Measurements from ENCODE around the gene DBN1.
A peak's percentile ranks its signal among the peaks of the same experiment; 100 is the strongest.

The DBN1 gene

GRCh38 chr5:177495243-177496060 lies 22.0 kb upstream of the DBN1 start:
- TF ChIP-seq, protein P1, sequence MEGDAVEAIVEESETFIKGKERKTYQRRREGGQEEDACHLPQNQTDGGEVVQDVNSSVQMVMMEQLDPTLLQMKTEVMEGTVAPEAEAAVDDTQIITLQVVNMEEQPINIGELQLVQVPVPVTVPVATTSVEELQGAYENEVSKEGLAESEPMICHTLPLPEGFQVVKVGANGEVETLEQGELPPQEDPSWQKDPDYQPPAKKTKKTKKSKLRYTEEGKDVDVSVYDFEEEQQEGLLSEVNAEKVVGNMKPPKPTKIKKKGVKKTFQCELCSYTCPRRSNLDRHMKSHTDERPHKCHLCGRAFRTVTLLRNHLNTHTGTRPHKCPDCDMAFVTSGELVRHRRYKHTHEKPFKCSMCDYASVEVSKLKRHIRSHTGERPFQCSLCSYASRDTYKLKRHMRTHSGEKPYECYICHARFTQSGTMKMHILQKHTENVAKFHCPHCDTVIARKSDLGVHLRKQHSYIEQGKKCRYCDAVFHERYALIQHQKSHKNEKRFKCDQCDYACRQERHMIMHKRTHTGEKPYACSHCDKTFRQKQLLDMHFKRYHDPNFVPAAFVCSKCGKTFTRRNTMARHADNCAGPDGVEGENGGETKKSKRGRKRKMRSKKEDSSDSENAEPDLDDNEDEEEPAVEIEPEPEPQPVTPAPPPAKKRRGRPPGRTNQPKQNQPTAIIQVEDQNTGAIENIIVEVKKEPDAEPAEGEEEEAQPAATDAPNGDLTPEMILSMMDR (IDR thresholded peaks at IDR 0.05; ENCODE audit: poor library complexity, severe bottlenecking): peak; percentile 39
- no peaks in the 10 kb centered on the region for H3K9me3 ChIP-seq (ENCODE audit: severe bottlenecking)
- DNase-seq (ENCODE audit: low spot score) (peak; percentile 90), ATAC-seq (ENCODE audit: low read depth) (peak; percentile 17)
- H3K4me3 ChIP-seq (ENCODE audit: severe bottlenecking): peak overlapping the region; percentile 91
- H3K36me3 ChIP-seq (ENCODE audit: low read depth): peaks cover 52% of the 10 kb centered on the region
- H3K27me3 ChIP-seq (ENCODE audit: insufficient read depth, poor library complexity, severe bottlenecking): no peaks in the 10 kb centered on the region
- H3K4me1 ChIP-seq (ENCODE audit: insufficient read depth, poor library complexity, severe bottlenecking): peaks cover 26% of the 10 kb centered on the region
- peak overlapping the region; percentile 96 for H3K27ac ChIP-seq (ENCODE audit: poor library complexity, severe bottlenecking)

GRCh38 chr5:177494346-177495195 lies 21.1 kb upstream of the DBN1 start:
- ATAC-seq (ENCODE audit: low read depth) (peak; percentile 50), DNase-seq (ENCODE audit: low spot score) (peak; percentile 98)
- H3K36me3 ChIP-seq (ENCODE audit: low read depth): peaks cover 61% of the 10 kb centered on the region
- H3K4me1 ChIP-seq (ENCODE audit: insufficient read depth, poor library complexity, severe bottlenecking): peaks cover 26% of the 10 kb centered on the region
- H3K4me3 ChIP-seq (ENCODE audit: severe bottlenecking): no peak overlapping the region
- no peaks in the 10 kb centered on the region for H3K27me3 ChIP-seq (ENCODE audit: insufficient read depth, poor library complexity, severe bottlenecking)
- peak overlapping the region; percentile 96 for H3K27ac ChIP-seq (ENCODE audit: poor library complexity, severe bottlenecking)
- no peaks in the 10 kb centered on the region for H3K9me3 ChIP-seq (ENCODE audit: severe bottlenecking)
- TF ChIP-seq, protein P1 (IDR thresholded peaks at IDR 0.05; ENCODE audit: poor library complexity, severe bottlenecking): peak; percentile 61

- H3K4me1 ChIP-seq (ENCODE audit: insufficient read depth, poor library complexity, severe bottlenecking): peaks cover 26% of the 10 kb centered on the region
- H3K27me3 ChIP-seq (ENCODE audit: insufficient read depth, poor library complexity, severe bottlenecking): no peaks in the 10 kb centered on the region
- no peaks in the 10 kb centered on the region for H3K9me3 ChIP-seq (ENCODE audit: severe bottlenecking)
- peak overlapping the region; percentile 96 for H3K27ac ChIP-seq (ENCODE audit: poor library complexity, severe bottlenecking)
- TF ChIP-seq, protein P1 (IDR thresholded peaks at IDR 0.05; ENCODE audit: poor library complexity, severe bottlenecking): no peak
- ATAC-seq (ENCODE audit: low read depth): no peak
- H3K4me3 ChIP-seq (ENCODE audit: severe bottlenecking): no peak overlapping the region
- peaks cover 68% of the 10 kb centered on the region for H3K36me3 ChIP-seq (ENCODE audit: low read depth)
- DNase-seq (ENCODE audit: low spot score): no peak
These were observed 20.4 kb upstream of the DBN1 start for GRCh38 chr5:177493795-177494345.

GRCh38 chr5:177492841-177493240 lies 19.4 kb upstream of the DBN1 start:
- DNase-seq (ENCODE audit: low spot score) (no peak), ATAC-seq (ENCODE audit: low read depth) (no peak)
- TF ChIP-seq, protein P1 (IDR thresholded peaks at IDR 0.05; ENCODE audit: poor library complexity, severe bottlenecking): no peak
- no peak overlapping the region for H3K4me3 ChIP-seq (ENCODE audit: severe bottlenecking)
- H3K27ac ChIP-seq (ENCODE audit: poor library complexity, severe bottlenecking): peak overlapping the region; percentile 96
- H3K36me3 ChIP-seq (ENCODE audit: low read depth): peaks cover 78% of the 10 kb centered on the region
- no peaks in the 10 kb centered on the region for H3K27me3 ChIP-seq (ENCODE audit: insufficient read depth, poor library complexity, severe bottlenecking)
- peaks cover 26% of the 10 kb centered on the region for H3K4me1 ChIP-seq (ENCODE audit: insufficient read depth, poor library complexity, severe bottlenecking)
- H3K9me3 ChIP-seq (ENCODE audit: severe bottlenecking): no peaks in the 10 kb centered on the region

Data from RWPE2 (cell line).